ENCODE data around the gene TMEM220. TPM values are rescaled to one million over a fixed set of nuclear protein-coding genes. Genes with fewer than 3 reads are reported as not detected.

TMEM220 gene
- total RNA-seq, 1 donor from 2014 or later, result 5.1 TPM

DNA sequence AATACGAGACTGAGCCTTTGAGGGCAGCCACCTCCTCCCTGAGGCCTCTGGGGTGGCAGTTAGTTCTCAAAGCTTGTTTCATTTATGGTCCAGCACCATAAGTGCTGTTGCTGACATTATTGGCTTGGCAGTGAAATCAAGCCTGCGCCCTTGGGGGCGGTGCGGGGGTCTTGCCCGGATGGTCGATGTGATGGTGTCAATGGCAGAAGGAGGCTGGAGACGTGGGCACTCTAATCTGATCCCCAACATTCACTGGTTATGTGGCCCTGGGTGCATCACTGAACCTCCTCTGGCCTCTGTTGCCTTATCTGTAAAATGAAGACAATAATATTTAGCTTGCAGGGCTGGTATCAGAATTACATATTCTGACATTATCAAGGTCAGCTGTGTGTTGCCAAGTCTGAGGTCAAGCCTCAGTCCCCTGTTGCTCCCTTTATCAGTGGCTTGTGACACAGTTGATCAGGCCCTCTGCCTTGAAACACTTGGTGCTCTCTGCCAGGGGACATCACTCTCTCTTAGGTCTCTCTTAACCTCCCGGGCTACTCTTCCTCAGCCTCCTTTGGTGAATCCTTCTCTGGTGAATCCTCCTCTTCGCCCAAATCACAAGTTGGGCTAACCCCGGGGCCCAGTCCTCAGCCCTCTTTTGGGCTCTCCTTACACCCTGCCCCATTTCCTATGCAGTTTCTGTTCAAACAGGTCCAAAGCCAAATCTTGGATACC lies 11.8 kb upstream of the TMEM220 start:
- DNase-seq (ENCODE audit: low read depth, low spot score), result no peak
- Mint-ChIP-seq H3K27me3 (ENCODE audit: low read depth) (peaks cover 7% of the 10 kb centered on the region), H3K4me1 (peaks cover 15% of the 10 kb centered on the region), H3K4me3 (no peak overlapping the region), H3K9me3 (no peaks in the 10 kb centered on the region), H3K36me3 (ENCODE audit: low read depth) (no peaks in the 10 kb centered on the region), H3K27ac (ENCODE audit: unreplicated experiment) (no peak overlapping the region)
- TF ChIP-seq, protein P1, sequence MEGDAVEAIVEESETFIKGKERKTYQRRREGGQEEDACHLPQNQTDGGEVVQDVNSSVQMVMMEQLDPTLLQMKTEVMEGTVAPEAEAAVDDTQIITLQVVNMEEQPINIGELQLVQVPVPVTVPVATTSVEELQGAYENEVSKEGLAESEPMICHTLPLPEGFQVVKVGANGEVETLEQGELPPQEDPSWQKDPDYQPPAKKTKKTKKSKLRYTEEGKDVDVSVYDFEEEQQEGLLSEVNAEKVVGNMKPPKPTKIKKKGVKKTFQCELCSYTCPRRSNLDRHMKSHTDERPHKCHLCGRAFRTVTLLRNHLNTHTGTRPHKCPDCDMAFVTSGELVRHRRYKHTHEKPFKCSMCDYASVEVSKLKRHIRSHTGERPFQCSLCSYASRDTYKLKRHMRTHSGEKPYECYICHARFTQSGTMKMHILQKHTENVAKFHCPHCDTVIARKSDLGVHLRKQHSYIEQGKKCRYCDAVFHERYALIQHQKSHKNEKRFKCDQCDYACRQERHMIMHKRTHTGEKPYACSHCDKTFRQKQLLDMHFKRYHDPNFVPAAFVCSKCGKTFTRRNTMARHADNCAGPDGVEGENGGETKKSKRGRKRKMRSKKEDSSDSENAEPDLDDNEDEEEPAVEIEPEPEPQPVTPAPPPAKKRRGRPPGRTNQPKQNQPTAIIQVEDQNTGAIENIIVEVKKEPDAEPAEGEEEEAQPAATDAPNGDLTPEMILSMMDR (conservative IDR thresholded peaks at IDR 0.05), result no peak

DNA sequence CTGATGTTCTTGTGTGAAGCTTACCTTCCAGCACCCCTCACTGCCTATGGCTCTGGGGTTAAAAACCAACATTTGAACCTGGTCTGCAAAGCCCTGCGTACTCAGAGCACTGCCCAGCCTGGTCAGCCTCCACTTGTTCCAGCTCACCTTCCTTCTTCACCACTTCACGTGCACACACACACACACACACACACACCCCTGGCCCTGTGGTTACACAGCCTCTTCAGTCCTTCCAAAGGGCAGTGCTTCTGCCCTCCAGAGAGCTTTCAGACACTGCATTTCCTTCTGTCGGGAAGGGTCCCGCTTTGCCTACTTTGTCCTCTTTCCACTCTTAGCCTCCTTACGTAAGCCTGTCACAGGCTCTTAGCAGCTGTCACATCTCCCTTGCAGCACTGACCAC lies 9.6 kb upstream of the TMEM220 start:
- H3K4me3 Mint-ChIP-seq, result no peak overlapping the region
- TF ChIP-seq, protein P1 (conservative IDR thresholded peaks at IDR 0.05), result no peak
- H3K4me1 Mint-ChIP-seq, result peaks cover 11% of the 10 kb centered on the region
- H3K27me3 Mint-ChIP-seq (ENCODE audit: low read depth), result peaks cover 7% of the 10 kb centered on the region
- DNase-seq (ENCODE audit: low read depth, low spot score), result no peak
- no peaks in the 10 kb centered on the region for H3K36me3 Mint-ChIP-seq (ENCODE audit: low read depth)
- no peaks in the 10 kb centered on the region for H3K9me3 Mint-ChIP-seq
- H3K27ac Mint-ChIP-seq (ENCODE audit: unreplicated experiment), result peak overlapping the region; percentile 90

DNA sequence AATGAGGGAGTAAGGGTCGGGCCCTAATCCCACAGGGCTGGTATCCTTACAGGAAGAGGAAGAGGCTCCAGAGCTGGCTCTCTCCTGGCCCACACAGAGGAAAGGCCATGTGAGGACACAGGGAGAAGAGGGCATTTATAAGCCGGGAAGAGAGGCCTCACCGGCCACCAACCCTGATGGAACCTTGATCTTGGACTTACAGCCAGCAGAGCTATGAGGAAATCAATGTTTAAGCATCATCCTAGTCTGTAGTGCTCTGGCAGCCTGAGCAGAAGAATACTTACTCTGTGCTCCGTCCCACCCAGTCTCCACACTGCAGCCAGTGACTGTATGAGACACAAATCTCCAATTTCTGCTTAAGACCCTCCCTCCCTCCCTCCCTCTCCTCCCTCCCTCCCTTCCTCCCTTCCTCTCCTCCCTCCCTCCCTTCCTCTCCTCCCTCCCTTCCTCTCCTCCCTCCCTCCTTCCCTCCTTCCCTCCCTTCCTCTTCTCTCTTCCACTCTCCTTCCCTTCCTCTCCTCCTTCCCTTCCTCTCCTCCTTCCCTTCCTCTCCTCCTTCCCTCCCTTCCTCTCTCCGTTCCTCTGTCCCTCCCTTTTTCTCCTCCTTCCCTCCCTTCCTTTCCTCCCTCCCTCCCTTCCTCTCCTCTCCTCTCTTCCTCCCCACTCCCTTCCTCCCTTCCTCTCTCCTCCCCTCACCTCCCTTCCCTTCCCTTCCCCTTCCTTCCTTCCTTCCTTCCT lies 8.9 kb upstream of the TMEM220 start:
- TF ChIP-seq, protein P1 (conservative IDR thresholded peaks at IDR 0.05), result no peak
- no peaks in the 10 kb centered on the region for H3K36me3 Mint-ChIP-seq (ENCODE audit: low read depth)
- no peaks in the 10 kb centered on the region for H3K9me3 Mint-ChIP-seq
- no peak for DNase-seq (ENCODE audit: low read depth, low spot score)
- no peak overlapping the region for H3K27ac Mint-ChIP-seq (ENCODE audit: unreplicated experiment)
- H3K4me3 Mint-ChIP-seq, result no peak overlapping the region
- peaks cover 7% of the 10 kb centered on the region for H3K27me3 Mint-ChIP-seq (ENCODE audit: low read depth)
- peaks cover 9% of the 10 kb centered on the region for H3K4me1 Mint-ChIP-seq

DNA sequence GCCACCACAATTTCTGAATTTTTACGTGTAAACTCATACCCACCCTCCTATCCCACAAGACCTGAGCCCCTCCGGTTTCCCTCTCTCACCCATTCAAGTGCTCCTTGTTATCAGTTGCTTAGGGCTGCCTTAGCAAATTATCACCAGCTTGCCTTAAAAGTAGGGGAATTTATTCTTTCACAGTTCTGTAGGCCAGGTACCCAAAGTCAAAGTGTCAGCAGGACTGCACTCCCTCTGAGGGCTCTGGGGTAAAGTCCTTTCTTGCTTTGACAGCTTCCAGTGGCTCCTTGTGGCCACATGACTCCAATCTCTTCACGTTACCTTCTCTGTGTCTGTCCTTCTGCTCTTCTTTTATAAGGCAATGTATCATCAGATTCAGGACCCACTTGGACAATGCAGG lies 7.9 kb upstream of the TMEM220 start:
- peaks cover 14% of the 10 kb centered on the region for H3K4me1 Mint-ChIP-seq
- H3K4me3 Mint-ChIP-seq, result no peak overlapping the region
- no peaks in the 10 kb centered on the region for H3K9me3 Mint-ChIP-seq
- H3K36me3 Mint-ChIP-seq (ENCODE audit: low read depth), result no peaks in the 10 kb centered on the region
- peaks cover 7% of the 10 kb centered on the region for H3K27me3 Mint-ChIP-seq (ENCODE audit: low read depth)
- no peak for DNase-seq (ENCODE audit: low read depth, low spot score)
- H3K27ac Mint-ChIP-seq (ENCODE audit: unreplicated experiment), result no peak overlapping the region
- TF ChIP-seq, protein P1 (conservative IDR thresholded peaks at IDR 0.05), result no peak

DNA sequence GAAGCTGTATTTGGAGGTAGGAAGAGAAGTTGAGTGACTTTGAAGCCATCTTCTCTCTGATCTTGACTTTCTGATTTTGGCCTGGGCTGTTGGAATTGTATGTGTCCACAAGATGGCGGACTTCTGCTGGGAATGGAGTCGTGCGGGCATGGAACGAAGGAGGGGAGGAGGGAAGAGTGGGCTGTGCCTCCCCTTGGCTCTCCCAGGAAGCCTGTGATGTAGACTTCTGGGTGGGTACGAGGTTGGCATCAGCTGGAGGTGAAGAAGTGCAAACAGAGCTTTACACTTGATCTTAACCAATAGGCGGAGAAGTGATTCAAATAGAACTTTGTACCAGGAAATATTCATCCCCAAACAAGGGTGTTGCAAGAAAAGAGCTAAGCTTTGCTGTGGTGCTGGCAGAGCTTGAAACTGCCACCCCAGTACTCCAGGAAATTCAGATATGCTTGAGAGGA lies 7.4 kb upstream of the TMEM220 start:
- peaks cover 14% of the 10 kb centered on the region for H3K4me1 Mint-ChIP-seq
- TF ChIP-seq, protein P1 (conservative IDR thresholded peaks at IDR 0.05), result peak; percentile 84
- no peak overlapping the region for H3K27ac Mint-ChIP-seq (ENCODE audit: unreplicated experiment)
- peaks cover 7% of the 10 kb centered on the region for H3K27me3 Mint-ChIP-seq (ENCODE audit: low read depth)
- no peaks in the 10 kb centered on the region for H3K9me3 Mint-ChIP-seq
- H3K4me3 Mint-ChIP-seq, result no peak overlapping the region
- DNase-seq (ENCODE audit: low read depth, low spot score), result peak; percentile 69
- H3K36me3 Mint-ChIP-seq (ENCODE audit: low read depth), result no peaks in the 10 kb centered on the region

Measured in neural crest cell (in vitro differentiated cells).